Measurements from ENCODE around the gene FN1. TPM values are rescaled to one million over a fixed set of nuclear protein-coding genes. Genes with fewer than 3 reads are reported as not detected.

FN1 gene
- total and polyA plus RNA-seq, 2 donors (not counting 1 experiment from before 2014, with no cell fraction given) = 3,629 to 5,906 TPM

GRCh38 chr2:215415218-215415617 lies 20.6 kb downstream of the FN1 start:
- Histone ChIP-seq H4K20me1 (ENCODE audit: control insufficient read depth, extremely low read depth, insufficient read depth, low read length) (peaks cover 2% of the 10 kb centered on the region), H3K4me3 (replicated peaks in 1 of 4; ENCODE audit: control extremely low read depth in 1 of 4, insufficient read depth in 1 of 4, low read depth in 3 of 4, low read length in 4 of 4) (no peak overlapping the region), H3K27ac (ENCODE audit: insufficient read depth, low read length) (no peak overlapping the region), H3K36me3 (ENCODE audit: control insufficient read depth, insufficient read depth, low read length) (peaks cover 17% of the 10 kb centered on the region), H3K4me2 (ENCODE audit: extremely low read depth, insufficient read depth, low read length) (no peak overlapping the region), H2AFZ (ENCODE audit: low read length) (no peak overlapping the region), H3K27me3 (ENCODE audit: control insufficient read depth, insufficient read depth, low read length) (no peaks in the 10 kb centered on the region), H3K9me3 (ENCODE audit: control insufficient read depth, insufficient read depth, low read depth, low read length) (no peaks in the 10 kb centered on the region), H3K79me2 (ENCODE audit: control insufficient read depth, insufficient read depth, low read length) (peaks cover 21% of the 10 kb centered on the region), H3K4me1 (ENCODE audit: control insufficient read depth, extremely low read depth, insufficient read depth, low read length) (peaks cover 22% of the 10 kb centered on the region), H3K9ac (ENCODE audit: insufficient read depth, low read length) (no peak overlapping the region)
- TF ChIP-seq EZH2 (IDR thresholded peaks at IDR 0.05; ENCODE audit: low read length, missing control alignments) (no peak), CTCF (conservative IDR thresholded peaks at IDR 0.05 in 1 of 2, IDR thresholded peaks at IDR 0.05 in 1 of 2; ENCODE audit: low read depth in 1 of 2, low read length in 2 of 2) (no peak)
- no peak for DNase-seq (ENCODE audit: low read depth in 2 of 2)

- Histone ChIP-seq H3K36me3 (ENCODE audit: control insufficient read depth, insufficient read depth, low read length) (peaks cover 21% of the 10 kb centered on the region), H3K4me2 (ENCODE audit: extremely low read depth, insufficient read depth, low read length) (no peak overlapping the region), H3K27ac (ENCODE audit: insufficient read depth, low read length) (no peak overlapping the region), H3K9ac (ENCODE audit: insufficient read depth, low read length) (no peak overlapping the region), H3K27me3 (ENCODE audit: control insufficient read depth, insufficient read depth, low read length) (no peaks in the 10 kb centered on the region), H4K20me1 (ENCODE audit: control insufficient read depth, extremely low read depth, insufficient read depth, low read length) (peaks cover under 1% of the 10 kb centered on the region), H3K4me1 (ENCODE audit: control insufficient read depth, extremely low read depth, insufficient read depth, low read length) (peaks cover 26% of the 10 kb centered on the region), H2AFZ (ENCODE audit: low read length) (no peak overlapping the region), H3K4me3 (replicated peaks in 1 of 4; ENCODE audit: control extremely low read depth in 1 of 4, insufficient read depth in 1 of 4, low read depth in 3 of 4, low read length in 4 of 4) (no peak overlapping the region), H3K9me3 (ENCODE audit: control insufficient read depth, insufficient read depth, low read depth, low read length) (no peaks in the 10 kb centered on the region), H3K79me2 (ENCODE audit: control insufficient read depth, insufficient read depth, low read length) (peaks cover 23% of the 10 kb centered on the region)
- TF ChIP-seq EZH2 (IDR thresholded peaks at IDR 0.05; ENCODE audit: low read length, missing control alignments) (no peak), CTCF (conservative IDR thresholded peaks at IDR 0.05 in 1 of 2, IDR thresholded peaks at IDR 0.05 in 1 of 2; ENCODE audit: low read depth in 1 of 2, low read length in 2 of 2) (no peak)
- DNase-seq (ENCODE audit: low read depth in 2 of 2) = no peak
These were observed 21.2 kb downstream of the FN1 start for GRCh38 chr2:215414674-215415073.

GRCh38 chr2:215413974-215414373 lies 21.9 kb downstream of the FN1 start:
- peaks cover 26% of the 10 kb centered on the region for H3K79me2 ChIP-seq (ENCODE audit: control insufficient read depth, insufficient read depth, low read length)
- H3K9ac ChIP-seq (ENCODE audit: insufficient read depth, low read length) = no peak overlapping the region
- H3K4me3 ChIP-seq (replicated peaks in 1 of 4; ENCODE audit: control extremely low read depth in 1 of 4, insufficient read depth in 1 of 4, low read depth in 3 of 4, low read length in 4 of 4) = no peak overlapping the region
- no peaks in the 10 kb centered on the region for H4K20me1 ChIP-seq (ENCODE audit: control insufficient read depth, extremely low read depth, insufficient read depth, low read length)
- H2AFZ ChIP-seq (ENCODE audit: low read length) = no peak overlapping the region
- H3K4me2 ChIP-seq (ENCODE audit: extremely low read depth, insufficient read depth, low read length) = no peak overlapping the region
- DNase-seq (ENCODE audit: low read depth in 2 of 2) = no peak
- no peaks in the 10 kb centered on the region for H3K27me3 ChIP-seq (ENCODE audit: control insufficient read depth, insufficient read depth, low read length)
- no peak overlapping the region for H3K27ac ChIP-seq (ENCODE audit: insufficient read depth, low read length)
- H3K36me3 ChIP-seq (ENCODE audit: control insufficient read depth, insufficient read depth, low read length) = peaks cover 25% of the 10 kb centered on the region
- H3K9me3 ChIP-seq (ENCODE audit: control insufficient read depth, insufficient read depth, low read depth, low read length) = no peaks in the 10 kb centered on the region
- peaks cover 24% of the 10 kb centered on the region for H3K4me1 ChIP-seq (ENCODE audit: control insufficient read depth, extremely low read depth, insufficient read depth, low read length)
- no peak for TF ChIP-seq EZH2 (IDR thresholded peaks at IDR 0.05; ENCODE audit: low read length, missing control alignments)
- no peak for TF ChIP-seq CTCF (conservative IDR thresholded peaks at IDR 0.05 in 1 of 2, IDR thresholded peaks at IDR 0.05 in 1 of 2; ENCODE audit: low read depth in 1 of 2, low read length in 2 of 2)
